SU-DHL-6 (cell line): ENCODE results near the gene WDR83.

Experiments
- CTCF ChIP-seq: fragments of 200-600 bp; sonication (generic); IDR thresholded peaks from one replicate; pipeline ENCODE4 v1.5.1; 2017; ENCODE audit warnings: antibody characterized with exemption, mild to moderate bottlenecking, low read length, moderate library complexity; ENCODE audit not compliant: insufficient read depth, poor library complexity, severe bottlenecking
- EZH2phosphoT487 ChIP-seq: fragments of 200-600 bp; sonication (generic), shearing (Covaris generic); conservative IDR thresholded peaks from 2 replicates; pipeline ENCODE4 v1.6.1; 2018; ENCODE audit warnings: mild to moderate bottlenecking, antibody characterized with exemption, low read length, moderate library complexity, mixed read lengths

- TF ChIP-seq CTCF = no peak
- no peak for TF ChIP-seq EZH2phosphoT487
Observed at GRCh38 chr19:12647490-12648071, 19.0 kb upstream of the WDR83 start.
